Endothelial cell of umbilical vein (primary cell): ENCODE results near the gene LDLRAD3.

ENCODE experiments used
- CTCF ChIP-seq, 2 donors: IDR thresholded peaks; 1 replicate in 1 of 2; 2 replicates in 1 of 2; pipeline ENCODE4 v1.5.1; 2011; ENCODE audit warnings: low read length in 2 of 2, mild to moderate bottlenecking in 2 of 2, moderate library complexity in 2 of 2, control low read depth in 1 of 2, inconsistent platforms in 1 of 2, low read depth in 1 of 2; ENCODE audit not compliant: insufficient read depth in 1 of 2; ENCODE audit errors: extremely low read depth in 1 of 2
- EZH2 ChIP-seq: IDR thresholded peaks from 2 replicates; pipeline ENCODE4 v1.6.1; 2012; ENCODE audit warnings: borderline replicate concordance, low read depth, mild to moderate bottlenecking, moderate library complexity, low read length, inconsistent platforms; ENCODE audit not compliant: severe bottlenecking
- FOS ChIP-seq: IDR thresholded peaks from 2 replicates; pipeline ENCODE4 v1.6.1; 2011; ENCODE audit warnings: mild to moderate bottlenecking, low read length, moderate library complexity, borderline replicate concordance; ENCODE audit not compliant: insufficient read depth
- JUN ChIP-seq: IDR thresholded peaks from 2 replicates; pipeline ENCODE4 v1.6.1; 2011; ENCODE audit warnings: borderline replicate concordance, low read depth; ENCODE audit not compliant: insufficient read length, insufficient read depth
- MAX ChIP-seq: IDR thresholded peaks from 2 replicates; pipeline ENCODE4 v1.6.1; 2011; ENCODE audit not compliant: insufficient read depth, insufficient read length
- MYC ChIP-seq: IDR thresholded peaks from one replicate; pipeline ENCODE4 v1.6.1; 2011; ENCODE audit warnings: mild to moderate bottlenecking, low read depth, low read length
- POLR2A ChIP-seq: IDR thresholded peaks from 2 replicates; pipeline ENCODE4 v1.6.1; 2012; ENCODE audit warnings: low read depth, mild to moderate bottlenecking, control low read depth, low read length
- POLR2AphosphoS5 ChIP-seq: IDR thresholded peaks from 2 replicates; pipeline ENCODE4 v1.6.1; 2012; ENCODE audit warnings: low read depth, mild to moderate bottlenecking, control low read depth, low read length, moderate library complexity; ENCODE audit not compliant: insufficient read depth

GRCh38 chr11:36215693-36216060 is 271.8 kb downstream of the LDLRAD3 start:
- TF ChIP-seq CTCF (IDR thresholded peaks at IDR 0.05; ENCODE audit: extremely low read depth in 1 of 2, insufficient read depth in 1 of 2, low read depth in 1 of 2, low read length in 2 of 2) = no peak
- no peak for TF ChIP-seq EZH2
- no peak for TF ChIP-seq POLR2A
- TF ChIP-seq POLR2AphosphoS5 = no peak
- TF ChIP-seq MYC = no peak
- TF ChIP-seq JUN = no peak
- TF ChIP-seq MAX = no peak
- no peak for TF ChIP-seq FOS
